GM19372 (cell line): Measurements from ENCODE around the gene TMEM258.

Experiments
- ATAC-seq: cut with Tn5 transposase; IDR thresholded peaks from one replicate; pipeline ENCODE4 v1.9.1; 2021; ENCODE audit warnings: mild to moderate bottlenecking, low read depth, moderate library complexity; ENCODE audit not compliant: unreplicated experiment

TMEM258 gene

GRCh38 chr11:61797263-61797944, 5.0 kb upstream of the TMEM258 start:
- ATAC-seq: no peak

GRCh38 chr11:61795876-61796526, 3.6 kb upstream of the TMEM258 start:
- ATAC-seq: no peak

GRCh38 chr11:61795459-61795858, 3.1 kb upstream of the TMEM258 start:
- no peak for ATAC-seq

GRCh38 chr11:61794579-61794978, 2.2 kb upstream of the TMEM258 start:
- ATAC-seq: no peak

- ATAC-seq: no peak
Observed at GRCh38 chr11:61793829-61794204, 1.4 kb upstream of the TMEM258 start.

- no peak for ATAC-seq
Observed at GRCh38 chr11:61793083-61793828, 857 bp upstream of the TMEM258 start.

- no peak for ATAC-seq
Observed at GRCh38 chr11:61791737-61792309, 576 bp downstream of the TMEM258 start.

GRCh38 chr11:61787928-61788491, 4.4 kb downstream of the TMEM258 start:
- no peak for ATAC-seq

- ATAC-seq: no peak
Observed at GRCh38 chr11:61785837-61786402, 6.5 kb downstream of the TMEM258 start.

GRCh38 chr11:61784506-61784805, 7.9 kb downstream of the TMEM258 start:
- no peak for ATAC-seq

GRCh38 chr11:61783717-61784505, 8.5 kb downstream of the TMEM258 start:
- no peak for ATAC-seq

GRCh38 chr11:61782841-61783240, 9.6 kb downstream of the TMEM258 start:
- no peak for ATAC-seq

GRCh38 chr11:61782299-61782698, 10.1 kb downstream of the TMEM258 start:
- no peak for ATAC-seq

GRCh38 chr11:61781585-61781984, 10.8 kb downstream of the TMEM258 start:
- ATAC-seq: no peak

- no peak for ATAC-seq
Observed at GRCh38 chr11:61780581-61781162, 11.7 kb downstream of the TMEM258 start.

- ATAC-seq: no peak
Observed at GRCh38 chr11:61779666-61780525, 12.5 kb downstream of the TMEM258 start.

- no peak for ATAC-seq
Observed at GRCh38 chr11:61778920-61779650, 13.3 kb downstream of the TMEM258 start.

GRCh38 chr11:61778357-61778886, 14.0 kb downstream of the TMEM258 start:
- no peak for ATAC-seq
